GM06990 (cell line): Measurements from ENCODE around the gene NHS.

ENCODE experiments used
- DNase-seq: peaks from one replicate; pipeline ENCODE4 v3.0.0-alpha.2; 2011; ENCODE audit not compliant: insufficient read length; ENCODE audit errors: extremely low read depth
- H3K27me3 ChIP-seq: replicated peaks from 2 replicates; pipeline ENCODE4 v1.6.0; 2011; ENCODE audit warnings: low read length; ENCODE audit not compliant: control insufficient read depth, insufficient read depth
- H3K36me3 ChIP-seq: 2 replicates; pipeline ENCODE4 v1.5.1; 2011; ENCODE audit warnings: low read length; ENCODE audit not compliant: control insufficient read depth, insufficient read depth
- H3K4me3 ChIP-seq: replicated peaks from 2 replicates; pipeline ENCODE4 v1.5.1; 2011; ENCODE audit warnings: low read depth, mild to moderate bottlenecking, control low read depth, low read length
- TF ChIP-seq, protein P1 (sequence below): IDR thresholded peaks from 2 replicates; pipeline ENCODE4 v1.5.1; 2011; ENCODE audit warnings: low read length, control low read depth, mild to moderate bottlenecking, inconsistent platforms; ENCODE audit not compliant: insufficient read depth, poor library complexity, severe bottlenecking

NHS gene

DNA sequence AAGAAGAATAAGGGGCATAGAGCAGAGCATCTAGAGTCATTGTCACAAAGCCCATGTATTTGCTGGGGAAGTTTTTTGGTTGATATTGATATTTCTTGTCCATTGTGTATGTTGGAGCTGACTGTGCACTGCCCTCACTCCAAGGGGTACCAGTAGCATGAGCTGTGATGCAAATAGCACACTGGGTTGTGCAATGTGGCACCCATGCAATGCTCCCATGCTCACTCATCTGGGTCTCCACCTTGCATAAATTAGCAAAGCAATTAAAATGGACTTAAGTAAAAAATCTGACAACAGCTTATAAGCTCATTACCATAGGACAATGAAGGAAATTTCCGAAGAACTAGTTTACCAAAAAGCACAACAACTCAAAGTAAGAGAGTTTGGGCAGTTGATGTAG lies 87.9 kb downstream of the NHS start:
- no peaks in the 10 kb centered on the region for H3K27me3 ChIP-seq
- TF ChIP-seq, protein P1, sequence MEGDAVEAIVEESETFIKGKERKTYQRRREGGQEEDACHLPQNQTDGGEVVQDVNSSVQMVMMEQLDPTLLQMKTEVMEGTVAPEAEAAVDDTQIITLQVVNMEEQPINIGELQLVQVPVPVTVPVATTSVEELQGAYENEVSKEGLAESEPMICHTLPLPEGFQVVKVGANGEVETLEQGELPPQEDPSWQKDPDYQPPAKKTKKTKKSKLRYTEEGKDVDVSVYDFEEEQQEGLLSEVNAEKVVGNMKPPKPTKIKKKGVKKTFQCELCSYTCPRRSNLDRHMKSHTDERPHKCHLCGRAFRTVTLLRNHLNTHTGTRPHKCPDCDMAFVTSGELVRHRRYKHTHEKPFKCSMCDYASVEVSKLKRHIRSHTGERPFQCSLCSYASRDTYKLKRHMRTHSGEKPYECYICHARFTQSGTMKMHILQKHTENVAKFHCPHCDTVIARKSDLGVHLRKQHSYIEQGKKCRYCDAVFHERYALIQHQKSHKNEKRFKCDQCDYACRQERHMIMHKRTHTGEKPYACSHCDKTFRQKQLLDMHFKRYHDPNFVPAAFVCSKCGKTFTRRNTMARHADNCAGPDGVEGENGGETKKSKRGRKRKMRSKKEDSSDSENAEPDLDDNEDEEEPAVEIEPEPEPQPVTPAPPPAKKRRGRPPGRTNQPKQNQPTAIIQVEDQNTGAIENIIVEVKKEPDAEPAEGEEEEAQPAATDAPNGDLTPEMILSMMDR: no peak
- H3K4me3 ChIP-seq: no peak overlapping the region
- no peak for DNase-seq
- no peaks in the 10 kb centered on the region for H3K36me3 ChIP-seq

- no peak overlapping the region for H3K4me3 ChIP-seq
- no peaks in the 10 kb centered on the region for H3K36me3 ChIP-seq
- no peaks in the 10 kb centered on the region for H3K27me3 ChIP-seq
- TF ChIP-seq, protein P1: no peak
- no peak for DNase-seq
Observed at GRCh38 chrX:17464194-17464593, 89.2 kb downstream of the NHS start.

- Histone ChIP-seq H3K27me3 (no peaks in the 10 kb centered on the region), H3K4me3 (no peak overlapping the region), H3K36me3 (no peaks in the 10 kb centered on the region)
- DNase-seq: no peak
- TF ChIP-seq, protein P1: no peak
Observed at GRCh38 chrX:17465201-17465600, 90.2 kb downstream of the NHS start.

DNA sequence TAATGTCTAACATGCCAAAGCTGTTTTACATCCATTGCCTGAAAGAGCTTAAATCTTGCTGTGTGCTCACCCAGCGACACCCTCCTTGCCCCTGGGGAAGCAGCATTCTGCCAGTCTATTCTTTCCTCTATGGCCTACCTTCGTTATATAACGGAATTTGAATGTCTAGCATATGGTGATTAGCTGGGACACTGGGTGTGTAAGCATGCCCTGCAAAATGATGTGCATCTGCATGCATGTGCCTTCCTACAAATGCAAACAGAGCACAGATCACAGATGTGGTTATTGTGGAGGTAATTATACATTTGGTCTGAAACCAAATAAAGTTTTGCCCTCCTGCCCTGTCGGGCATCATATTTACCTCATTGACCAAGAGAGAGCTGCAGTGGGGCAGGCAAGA lies 90.8 kb downstream of the NHS start:
- TF ChIP-seq, protein P1: no peak
- Histone ChIP-seq H3K27me3 (no peaks in the 10 kb centered on the region), H3K4me3 (no peak overlapping the region), H3K36me3 (no peaks in the 10 kb centered on the region)
- no peak for DNase-seq

- Histone ChIP-seq H3K27me3 (no peaks in the 10 kb centered on the region; the same call in 1 of the 2 replicates), H3K36me3 (no peaks in the 10 kb centered on the region), H3K4me3 (no peak overlapping the region)
- TF ChIP-seq, protein P1: no peak
- DNase-seq: no peak
Observed at GRCh38 chrX:17470136-17470535, 95.1 kb downstream of the NHS start.

GRCh38 chrX:17471121-17471520 lies 96.1 kb downstream of the NHS start:
- no peaks in the 10 kb centered on the region; the same call in 1 of the 2 replicates for H3K27me3 ChIP-seq
- DNase-seq: no peak
- TF ChIP-seq, protein P1: no peak
- no peak overlapping the region for H3K4me3 ChIP-seq
- H3K36me3 ChIP-seq: no peaks in the 10 kb centered on the region
